A673 (cell line): Measurements from ENCODE around the gene DROSHA.

Source experiments
- CTCF ChIP-seq: fragments of 300-800, 200-600 bp; sonication (generic); conservative IDR thresholded peaks from 2 replicates; pipeline ENCODE4 v1.5.1; 2017; ENCODE audit warnings: low read depth, mild to moderate bottlenecking, antibody characterized with exemption, low read length, moderate library complexity, mixed read lengths
- EZH2 ChIP-seq: fragments of 200-600 bp; sonication (generic); IDR thresholded peaks from 2 replicates; pipeline ENCODE4 v1.6.1; 2017; ENCODE audit warnings: borderline replicate concordance, low read depth, mild to moderate bottlenecking, mixed read lengths, antibody characterized with exemption, low read length; ENCODE audit not compliant: poor library complexity, severe bottlenecking

- TF ChIP-seq CTCF (no peak), EZH2 (no peak)
Measured at GRCh38 chr5:31362931-31363568, 168.8 kb downstream of the DROSHA start.
